Fibroblast of villous mesenchyme (primary cell): Measurements from ENCODE around the gene ASTL. TPM values are rescaled to one million over a fixed set of nuclear protein-coding genes. Genes with fewer than 3 reads are reported as not detected.

Experiments
- DNase-seq: peaks from one replicate; pipeline ENCODE4 v3.0.0-alpha.2; 2010; ENCODE audit warnings: low read depth
- H3K4me3 ChIP-seq: 2 replicates; pipeline ENCODE4 v1.5.1; 2011; ENCODE audit warnings: low read depth, mild to moderate bottlenecking, low read length
- total RNA-seq: library from RNA; depleted of rRNA; stranded (reverse); fragments of >200 nt; gene quantifications from 2 replicates; pipeline ENCODE4 v1.2.3, GENCODE V29; 2012
- TF ChIP-seq, protein P1 (sequence below): IDR thresholded peaks from 2 replicates; pipeline ENCODE4 v1.5.1; 2012; ENCODE audit warnings: low read depth, mild to moderate bottlenecking, low read length; ENCODE audit not compliant: insufficient read depth

Gene ASTL
- total RNA-seq, 1 donor, result not detected

- TF ChIP-seq, protein P1, sequence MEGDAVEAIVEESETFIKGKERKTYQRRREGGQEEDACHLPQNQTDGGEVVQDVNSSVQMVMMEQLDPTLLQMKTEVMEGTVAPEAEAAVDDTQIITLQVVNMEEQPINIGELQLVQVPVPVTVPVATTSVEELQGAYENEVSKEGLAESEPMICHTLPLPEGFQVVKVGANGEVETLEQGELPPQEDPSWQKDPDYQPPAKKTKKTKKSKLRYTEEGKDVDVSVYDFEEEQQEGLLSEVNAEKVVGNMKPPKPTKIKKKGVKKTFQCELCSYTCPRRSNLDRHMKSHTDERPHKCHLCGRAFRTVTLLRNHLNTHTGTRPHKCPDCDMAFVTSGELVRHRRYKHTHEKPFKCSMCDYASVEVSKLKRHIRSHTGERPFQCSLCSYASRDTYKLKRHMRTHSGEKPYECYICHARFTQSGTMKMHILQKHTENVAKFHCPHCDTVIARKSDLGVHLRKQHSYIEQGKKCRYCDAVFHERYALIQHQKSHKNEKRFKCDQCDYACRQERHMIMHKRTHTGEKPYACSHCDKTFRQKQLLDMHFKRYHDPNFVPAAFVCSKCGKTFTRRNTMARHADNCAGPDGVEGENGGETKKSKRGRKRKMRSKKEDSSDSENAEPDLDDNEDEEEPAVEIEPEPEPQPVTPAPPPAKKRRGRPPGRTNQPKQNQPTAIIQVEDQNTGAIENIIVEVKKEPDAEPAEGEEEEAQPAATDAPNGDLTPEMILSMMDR, result no peak
These were observed 46.4 kb downstream of the ASTL start for GRCh38 chr2:96091711-96092572.

DNA sequence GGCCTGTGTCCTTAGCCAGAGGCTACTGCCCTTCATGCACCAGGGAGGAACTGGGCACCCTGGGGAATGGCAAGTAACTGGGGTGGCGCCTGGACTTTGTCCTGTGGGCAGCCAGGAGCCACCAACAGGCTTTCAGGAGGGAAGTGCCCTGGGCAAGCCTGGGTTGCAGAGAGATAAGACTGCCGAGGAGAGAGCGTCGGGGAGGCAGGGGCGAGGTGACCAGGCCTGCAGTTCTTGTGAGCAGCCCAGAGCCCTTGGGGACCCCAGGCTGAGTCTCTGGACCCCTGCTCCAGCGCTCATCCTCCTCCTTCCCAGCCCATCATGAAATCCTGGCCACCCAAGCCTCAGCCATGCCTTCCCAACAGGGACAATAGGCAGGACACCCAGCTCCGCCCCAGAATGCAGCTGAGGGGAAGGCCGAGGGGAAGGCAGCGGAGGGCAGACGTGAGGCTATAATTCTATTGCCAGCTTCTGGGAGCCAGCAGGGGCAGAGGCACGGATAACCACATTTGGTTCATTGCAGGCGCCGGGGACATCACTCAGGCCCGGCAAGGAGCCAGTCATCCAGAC, 47.1 kb downstream of the ASTL start:
- TF ChIP-seq, protein P1, result no peak
- no peak for DNase-seq
- H3K4me3 ChIP-seq, result no peak overlapping the region

More at GRCh38 chr2:96091711-96092572, 46.4 kb downstream of the ASTL start:
- H3K4me3 ChIP-seq, result no peak overlapping the region
- DNase-seq, result no peak

GRCh38 chr2:96090196-96090926, 47.9 kb downstream of the ASTL start:
- DNase-seq, result peak; percentile 3
- TF ChIP-seq, protein P1, result no peak
- no peak overlapping the region for H3K4me3 ChIP-seq

DNA sequence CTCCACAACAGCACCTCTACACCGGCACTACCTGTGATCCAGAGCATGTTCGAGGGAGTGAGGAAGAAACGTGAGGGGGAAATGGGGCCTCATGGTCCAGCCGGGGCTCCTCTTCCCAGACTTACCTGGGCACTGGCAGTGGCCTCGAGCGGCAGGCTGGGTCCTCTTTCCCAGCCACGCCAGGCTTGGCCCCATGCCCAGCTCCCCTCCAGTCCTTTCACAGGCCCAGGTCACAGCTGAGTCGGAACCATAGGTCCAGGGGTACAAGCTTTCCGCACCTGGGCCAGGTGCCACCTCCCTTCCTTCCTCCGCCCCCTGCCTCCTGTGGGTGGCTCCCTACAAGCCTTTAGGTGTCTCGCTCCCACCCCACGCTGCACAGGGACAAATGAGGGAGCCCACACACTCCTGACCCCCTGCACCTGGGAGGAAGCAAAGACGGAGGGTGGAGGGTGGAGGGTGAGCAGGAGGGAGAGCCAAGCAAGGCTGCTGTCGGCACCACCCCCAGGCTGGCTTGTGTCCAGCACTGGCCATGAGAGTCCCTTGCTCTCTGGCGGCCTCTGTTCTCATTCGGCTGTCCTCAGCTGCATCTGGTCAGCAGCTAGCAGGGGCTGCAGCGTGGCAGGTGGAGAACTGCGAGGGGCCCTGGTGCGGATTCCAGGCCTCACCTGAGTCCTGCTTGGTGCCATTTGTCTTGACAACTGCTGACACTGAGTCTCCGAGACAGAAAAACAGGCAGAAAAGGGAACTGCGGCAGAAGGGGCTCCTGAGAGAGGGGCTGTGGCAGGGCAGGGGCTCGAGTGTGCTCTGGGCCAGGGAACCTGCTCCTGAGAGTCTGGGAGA, 48.7 kb downstream of the ASTL start:
- no peak for DNase-seq
- no peak overlapping the region for H3K4me3 ChIP-seq
- TF ChIP-seq, protein P1, result no peak

DNA sequence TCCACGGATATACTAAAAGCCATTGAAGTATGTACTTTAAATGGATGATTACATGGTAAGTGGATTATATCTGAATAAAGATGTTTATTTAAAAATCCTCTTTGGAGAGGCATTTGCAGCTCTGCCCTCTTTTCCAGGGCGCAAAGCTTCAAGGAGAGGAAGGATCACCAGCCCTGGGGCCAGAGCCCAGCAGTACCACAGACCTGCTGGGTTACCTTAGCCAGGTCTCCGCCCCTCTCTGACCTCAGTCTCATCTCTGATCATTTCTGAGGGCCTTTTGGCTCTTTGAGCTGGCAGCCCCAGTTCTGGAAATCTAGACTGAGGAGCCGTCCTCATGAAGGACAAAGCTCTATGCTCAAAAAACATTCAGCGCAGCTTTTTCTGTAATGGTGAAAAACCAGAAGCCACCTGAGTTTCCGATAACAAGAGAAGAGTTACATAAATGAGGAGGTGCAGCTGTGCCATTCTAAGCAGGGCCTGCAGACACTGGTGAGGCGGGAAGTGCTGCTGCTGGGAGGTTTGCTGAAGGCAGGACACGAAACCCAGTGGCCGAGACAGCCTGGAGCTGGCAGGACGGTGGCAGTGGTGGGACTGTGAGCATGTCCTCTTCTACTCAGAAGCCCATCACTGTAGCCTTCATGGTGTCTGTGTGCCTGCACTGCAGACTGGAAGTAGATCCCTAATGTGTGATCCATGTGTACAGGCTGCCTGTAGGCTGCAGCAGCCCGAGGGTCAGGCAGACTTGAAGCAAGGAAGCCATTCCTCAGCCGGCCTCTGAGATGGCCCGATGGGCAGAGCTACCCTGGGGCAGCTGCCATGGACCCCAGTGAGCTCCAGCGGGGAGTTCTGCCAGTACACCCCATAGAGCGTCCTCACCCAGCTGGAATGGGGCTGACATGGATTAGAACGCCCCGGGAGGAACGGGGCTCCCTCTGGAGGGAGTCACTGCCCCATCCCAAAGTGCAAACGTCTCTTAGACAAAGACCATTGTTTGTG, 49.7 kb downstream of the ASTL start:
- TF ChIP-seq, protein P1, result no peak
- DNase-seq, result no peak
- H3K4me3 ChIP-seq, result no peak overlapping the region
